Testis (tissue), 3 donors: ENCODE results near the gene VAMP3. TPM values are rescaled to one million over a fixed set of nuclear protein-coding genes. Genes with fewer than 3 reads are reported as not detected.

Experiments used
- DNase-seq: peaks from one replicate; pipeline ENCODE4 v3.0.0-alpha.2; 2019
- H3K27ac ChIP-seq, 2 donors: fragments of 200-600 bp; sonication (generic); one replicate each; pipeline ENCODE4 v1.5.1; 2019
- H3K27me3 ChIP-seq: fragments of 200-600 bp; sonication (generic); one replicate; pipeline ENCODE4 v1.5.1; 2019
- H3K36me3 ChIP-seq: fragments of 200-600 bp; sonication (generic); one replicate; pipeline ENCODE4 v1.5.1; 2017; ENCODE audit warnings: low read depth; ENCODE audit errors: missing control alignments
- H3K4me1 ChIP-seq: fragments of 200-600 bp; sonication (generic); one replicate; pipeline ENCODE4 v1.5.1; 2019
- H3K4me3 ChIP-seq, 2 donors: fragments of 200-600 bp; sonication (generic); one replicate each; pipeline ENCODE4 v1.5.1; 2017 to 2019
- H3K9me3 ChIP-seq: fragments of 200-600 bp; sonication (generic); one replicate; pipeline ENCODE4 v1.5.1; 2017
- CTCF ChIP-seq, 3 experiments: fragments of 450-650 bp in 2 of 3; fragments of 200-600 bp in 1 of 3; sonication (generic) in 1 of 3; IDR thresholded peaks; one replicate each; pipeline ENCODE4 v1.5.1; 2016 to 2019; ENCODE audit warnings: antibody characterized with exemption in 3 of 3, mild to moderate bottlenecking in 2 of 3, moderate library complexity in 1 of 3
- POLR2A ChIP-seq: fragments of 450-650 bp; IDR thresholded peaks from one replicate; pipeline ENCODE4 v1.6.1; 2017; ENCODE audit warnings: antibody characterized with exemption, mild to moderate bottlenecking, moderate library complexity
- WGBS, 2 donors: methylation state at CpG; one replicate each; pipeline ENCODE4 v1.1.5; 2018; 5-methylcytosine and 5-hydroxymethylcytosine counted together
- intact Hi-C: fragments of 100-400 bp; cut with DNase I; formaldehyde crosslinking; loops from one replicate; pipeline ENCODE4 v1.15.1; 2023; ENCODE audit warnings: low total_unique reads
- polyA plus RNA-seq: library from polyadenylated mRNA; stranded (reverse); fragments of 350-450 nt; fragmentation: Illumina TruSeq; extraction: RNeasy Lipid Tissue Mini Kit (QIAGEN cat#74804); gene quantifications from one replicate; pipeline ENCODE4 v1.2.3, GENCODE V29; 2014; ENCODE audit warnings: low read depth, low replicate concordance; ENCODE audit not compliant: insufficient read depth
- total RNA-seq, 2 donors: library from RNA; depleted of rRNA; stranded (reverse); fragments of >200 nt; gene quantifications; one replicate each; pipeline ENCODE4 v1.2.3, GENCODE V29; 2016

VAMP3 gene
- total and polyA plus RNA-seq, 3 donors from 2014 or later = 77.3 to 99.5 (median 95.5) TPM

DNA sequence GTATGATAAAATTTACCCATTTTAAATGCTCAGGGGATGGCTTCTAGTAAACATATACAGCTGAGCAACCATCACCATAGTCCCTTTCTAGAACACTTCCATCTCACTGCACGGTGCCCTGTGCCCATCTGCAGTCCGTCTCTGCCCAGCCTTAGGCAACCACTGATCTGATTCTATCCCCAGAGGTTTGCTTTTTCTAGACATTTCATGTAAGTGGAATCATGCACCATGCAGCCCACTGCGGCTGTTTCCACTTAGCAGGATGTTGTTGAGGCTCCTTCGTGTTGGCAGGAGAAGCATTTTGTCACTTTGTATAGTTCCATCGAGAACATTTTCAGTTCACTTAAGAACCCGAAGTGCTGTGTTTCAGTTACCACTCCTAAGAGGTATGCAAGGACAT, 27.8 kb upstream of the VAMP3 start:
- Histone ChIP-seq H3K9me3 (no peaks in the 10 kb centered on the region), H3K27ac (no peak overlapping the region), H3K4me3 (no peak overlapping the region), H3K27me3 (no peaks in the 10 kb centered on the region), H3K4me1 (no peaks in the 10 kb centered on the region), H3K36me3 (no peaks in the 10 kb centered on the region)
- no peak for DNase-seq
- 83 to 90% methylated on average over 6 of the region's 6 CpGs for WGBS, 2 donors
- TF ChIP-seq POLR2A (no peak), CTCF (IDR thresholded peaks at IDR 0.05) (no peak)
- intact Hi-C loops = no loop called here

DNA sequence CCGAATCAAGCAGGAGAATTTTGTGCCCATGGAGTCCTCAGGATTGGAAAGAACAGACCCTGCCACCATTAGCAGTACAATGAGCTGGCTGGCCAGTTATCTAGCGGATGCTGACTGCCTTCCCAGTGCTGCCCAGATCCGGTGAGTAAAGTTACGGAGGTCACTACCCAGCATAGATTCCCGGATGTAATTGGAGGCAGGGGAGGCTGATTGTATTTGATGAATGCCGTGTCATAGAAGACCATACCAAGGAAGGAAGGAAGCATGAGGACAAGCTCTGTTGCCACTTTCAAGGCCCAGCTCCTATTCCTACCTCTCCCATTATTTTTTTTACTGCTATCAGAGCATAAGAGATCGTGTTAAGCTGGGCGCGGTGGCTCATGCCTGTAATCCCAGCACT, 26.2 kb upstream of the VAMP3 start:
- no peaks in the 10 kb centered on the region for H3K9me3 ChIP-seq
- DNase-seq = no peak
- TF ChIP-seq POLR2A (no peak), CTCF (IDR thresholded peaks at IDR 0.05) (no peak)
- H3K4me1 ChIP-seq = no peaks in the 10 kb centered on the region
- H3K4me3 ChIP-seq = no peak overlapping the region
- H3K36me3 ChIP-seq = no peaks in the 10 kb centered on the region
- WGBS, 2 donors = 88 to 95% methylated on average over 9 of the region's 9 CpGs
- H3K27ac ChIP-seq = no peak overlapping the region
- H3K27me3 ChIP-seq = no peaks in the 10 kb centered on the region
- intact Hi-C loops = no loop called here

DNA sequence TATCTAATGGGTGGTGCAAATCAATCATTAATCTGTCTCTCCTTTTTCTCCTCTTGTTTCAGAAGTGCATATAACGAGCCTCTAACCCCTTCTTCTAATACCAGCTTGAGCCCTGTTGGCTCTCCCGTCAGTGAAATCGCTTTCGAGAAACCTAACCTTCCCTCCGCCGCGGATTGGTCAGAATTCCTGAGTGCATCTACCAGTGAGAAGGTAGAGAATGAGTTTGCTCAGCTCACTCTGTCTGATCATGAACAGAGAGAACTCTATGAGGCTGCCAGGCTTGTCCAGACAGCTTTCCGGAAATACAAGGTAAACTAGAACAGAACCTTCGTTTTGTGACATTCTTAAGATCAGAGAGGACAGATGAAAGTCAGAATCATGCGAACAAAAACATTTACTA, 25.3 kb upstream of the VAMP3 start:
- intact Hi-C loops = no loop called here
- Histone ChIP-seq H3K27ac (no peak overlapping the region), H3K36me3 (no peaks in the 10 kb centered on the region), H3K9me3 (no peaks in the 10 kb centered on the region), H3K4me1 (no peaks in the 10 kb centered on the region), H3K27me3 (no peaks in the 10 kb centered on the region), H3K4me3 (no peak overlapping the region)
- TF ChIP-seq POLR2A (no peak), CTCF (IDR thresholded peaks at IDR 0.05) (no peak)
- 92 to 95% methylated on average over 10 of the region's 10 CpGs for WGBS, 2 donors
- no peak for DNase-seq

DNA sequence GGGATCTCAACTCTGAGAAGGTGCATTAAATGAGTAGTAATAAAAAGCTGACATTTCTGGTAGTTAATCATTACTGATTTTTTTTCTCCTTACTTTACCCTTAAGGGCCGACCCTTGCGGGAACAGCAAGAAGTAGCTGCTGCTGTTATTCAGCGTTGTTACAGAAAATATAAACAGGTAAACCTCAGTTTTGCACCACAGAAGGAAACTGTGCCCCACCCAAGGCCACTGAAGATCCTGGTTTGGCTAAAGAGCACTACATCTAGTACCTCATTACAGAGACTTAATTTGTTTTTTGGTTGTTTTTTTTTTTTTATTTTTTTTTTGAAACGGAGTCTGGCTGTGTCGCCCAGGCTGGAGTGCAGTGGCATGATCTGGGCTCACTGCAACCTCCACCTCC, 23.5 kb upstream of the VAMP3 start:
- Histone ChIP-seq H3K4me3 (no peak overlapping the region), H3K9me3 (no peaks in the 10 kb centered on the region), H3K36me3 (no peaks in the 10 kb centered on the region), H3K27ac (no peak overlapping the region), H3K4me1 (no peaks in the 10 kb centered on the region), H3K27me3 (no peaks in the 10 kb centered on the region)
- intact Hi-C loops = no loop called here
- TF ChIP-seq POLR2A (no peak), CTCF (IDR thresholded peaks at IDR 0.05) (no peak)
- WGBS, 2 donors = 94 to 95% methylated on average over 5 of the region's 5 CpGs
- DNase-seq = no peak

- H3K36me3 ChIP-seq = no peaks in the 10 kb centered on the region
- H3K4me3 ChIP-seq = no peak overlapping the region
- no peak overlapping the region for H3K27ac ChIP-seq
- intact Hi-C loops = no loop called here
- 66 to 70% methylated on average over 5 of the region's 5 CpGs for WGBS, 2 donors
- DNase-seq = no peak
- H3K4me1 ChIP-seq = no peaks in the 10 kb centered on the region
- H3K27me3 ChIP-seq = no peaks in the 10 kb centered on the region
- TF ChIP-seq POLR2A (no peak), CTCF (IDR thresholded peaks at IDR 0.05) (no peak)
- no peaks in the 10 kb centered on the region for H3K9me3 ChIP-seq
These were observed 22.0 kb upstream of the VAMP3 start for GRCh38 chr1:7749126-7749525.
